ELR (cell line): ENCODE measurements around the gene BRSK1.
A peak's percentile ranks its signal among the peaks of the same experiment; 100 is the strongest.

Source experiments
- DNase-seq: peaks from one replicate; pipeline ENCODE4 v3.0.0-alpha.2; 2015; ENCODE audit warnings: low read depth

BRSK1 gene

DNA sequence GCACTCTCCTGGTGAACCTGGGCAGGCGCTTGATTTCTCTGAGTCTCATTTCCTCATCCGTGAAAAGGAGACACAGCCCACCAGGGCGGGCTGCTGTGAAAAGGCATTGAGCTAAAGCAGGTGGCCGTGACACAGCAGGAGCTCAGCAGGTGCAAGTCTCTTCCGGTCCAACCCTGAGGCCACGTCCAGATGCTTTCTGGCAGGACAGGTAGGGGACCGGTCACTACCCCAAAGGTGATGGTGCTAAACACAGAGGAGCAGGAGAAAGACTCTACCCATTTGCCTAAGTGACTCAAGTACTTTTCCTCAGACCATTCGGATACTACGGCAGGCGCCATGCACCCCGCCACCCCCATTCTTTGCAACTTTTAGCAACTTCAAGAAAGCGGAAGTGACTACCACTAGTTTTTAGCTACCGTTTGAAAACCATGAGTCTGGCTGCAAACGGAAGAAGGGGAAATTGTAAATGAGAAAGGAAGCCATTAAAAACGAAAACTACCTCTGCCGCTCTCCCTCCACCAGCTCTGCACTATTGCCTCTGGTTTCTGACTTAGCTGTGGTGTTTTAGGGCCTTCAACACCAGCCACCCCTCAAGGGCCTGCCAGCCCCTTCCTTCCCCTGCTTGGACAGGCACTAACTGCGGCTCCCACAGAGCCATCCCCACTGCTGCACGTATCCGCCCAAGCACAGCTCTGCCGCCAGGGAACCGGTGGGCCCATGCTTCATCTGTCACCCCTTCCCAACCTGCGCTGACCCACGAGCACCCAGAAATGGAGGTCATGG lies 29.8 kb upstream of the BRSK1 start:
- DNase-seq = no peak

DNA sequence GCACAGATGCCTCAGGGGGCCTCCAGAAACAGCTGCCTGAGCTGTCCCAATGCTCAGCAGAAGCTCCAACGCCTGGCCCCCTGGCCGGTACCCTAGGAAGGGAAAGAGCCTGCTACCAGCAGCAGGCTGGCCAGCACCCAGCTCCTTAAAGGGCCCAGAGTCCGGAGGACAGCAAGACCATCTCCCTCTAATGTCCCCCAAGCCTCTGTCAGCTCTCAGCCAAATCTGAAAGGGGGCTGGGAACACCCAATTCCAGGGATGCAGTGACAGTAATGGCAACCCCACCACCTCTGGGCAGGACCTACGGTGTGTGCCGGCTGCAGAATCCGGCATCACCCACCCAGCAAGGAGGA lies 29.2 kb upstream of the BRSK1 start:
- DNase-seq = no peak

DNA sequence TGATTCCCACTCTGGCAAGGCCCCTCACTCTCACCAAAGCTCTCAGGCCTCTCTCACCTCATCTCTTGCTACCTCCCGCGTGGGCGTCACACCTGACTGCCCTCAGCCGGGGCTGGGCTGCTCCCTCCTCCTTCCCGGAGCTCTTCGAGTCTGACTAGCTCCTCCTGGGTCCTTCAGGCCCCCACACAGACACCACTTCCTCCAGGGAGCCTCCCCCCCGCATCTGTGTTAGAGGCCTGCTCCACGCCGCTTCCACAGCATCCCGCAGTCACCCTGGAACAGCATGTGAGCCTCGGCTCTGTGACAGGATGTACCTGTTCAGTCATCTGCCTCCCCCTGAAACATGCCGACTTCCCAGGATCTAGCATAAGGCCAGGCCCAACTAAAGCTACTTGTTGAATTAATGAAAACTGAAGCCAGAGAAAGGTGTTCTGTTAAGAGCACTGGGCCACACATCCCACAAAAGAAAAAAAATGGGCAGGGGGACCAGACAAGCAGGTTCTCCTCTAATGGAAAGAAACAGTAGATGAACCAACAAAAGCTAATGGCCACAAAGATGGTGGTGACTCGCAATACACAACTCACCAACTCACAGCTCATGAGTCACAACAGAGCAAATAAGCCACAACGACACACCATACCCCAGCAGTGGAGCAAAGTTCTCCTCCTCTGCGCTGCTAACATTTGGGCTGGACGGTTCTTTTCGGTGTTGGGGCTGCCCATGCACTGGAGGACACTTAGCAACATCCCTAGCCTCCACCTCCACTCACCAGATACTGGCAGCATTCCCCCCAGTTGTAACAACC lies 28.0 kb upstream of the BRSK1 start:
- peak; percentile 67 for DNase-seq

DNA sequence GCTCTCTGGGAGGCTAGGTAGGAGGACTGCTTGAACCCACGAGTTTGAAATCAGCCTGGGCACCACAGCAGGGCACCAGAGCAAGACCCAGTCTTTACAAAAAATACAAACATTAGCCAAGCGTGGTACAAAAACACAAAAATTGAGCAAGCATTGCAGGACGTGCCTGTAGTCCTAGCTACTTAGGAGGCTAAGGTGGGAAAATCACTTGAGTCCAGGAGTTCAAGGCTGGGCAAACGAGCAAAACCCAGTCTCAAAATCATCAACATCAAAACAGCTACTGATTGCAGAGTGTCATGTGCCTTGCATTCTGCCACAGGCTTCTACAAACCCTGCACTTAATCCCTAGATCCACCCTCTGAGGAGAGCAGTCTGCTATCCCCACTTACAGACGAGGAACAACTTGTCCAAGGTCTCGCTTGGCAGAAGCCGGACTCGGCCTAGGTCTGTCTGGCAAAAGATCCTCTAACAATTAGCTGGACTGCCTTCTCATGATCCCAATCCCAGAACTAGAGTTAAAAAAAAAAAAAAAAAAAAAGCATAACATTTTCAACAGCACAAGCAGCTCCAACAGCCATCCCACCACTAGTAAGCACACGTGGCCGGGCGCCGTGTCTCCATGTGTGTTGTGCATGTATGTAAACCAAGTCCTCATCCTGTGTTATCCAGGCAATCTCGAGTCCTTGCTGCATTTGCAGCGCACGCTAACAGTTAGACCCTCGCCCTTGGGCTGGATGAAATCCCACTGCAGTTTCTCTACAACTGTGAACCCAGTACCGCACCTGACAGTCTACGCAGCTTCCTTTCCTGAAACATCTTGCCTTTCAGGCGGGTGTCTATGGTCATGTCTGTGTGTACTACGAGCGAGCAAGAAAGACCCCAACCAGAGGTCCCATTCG lies 27.0 kb upstream of the BRSK1 start:
- DNase-seq = peak; percentile 6

- peak; percentile 56 for DNase-seq
These were observed 26.1 kb upstream of the BRSK1 start for GRCh38 chr19:55257461-55258420.

DNA sequence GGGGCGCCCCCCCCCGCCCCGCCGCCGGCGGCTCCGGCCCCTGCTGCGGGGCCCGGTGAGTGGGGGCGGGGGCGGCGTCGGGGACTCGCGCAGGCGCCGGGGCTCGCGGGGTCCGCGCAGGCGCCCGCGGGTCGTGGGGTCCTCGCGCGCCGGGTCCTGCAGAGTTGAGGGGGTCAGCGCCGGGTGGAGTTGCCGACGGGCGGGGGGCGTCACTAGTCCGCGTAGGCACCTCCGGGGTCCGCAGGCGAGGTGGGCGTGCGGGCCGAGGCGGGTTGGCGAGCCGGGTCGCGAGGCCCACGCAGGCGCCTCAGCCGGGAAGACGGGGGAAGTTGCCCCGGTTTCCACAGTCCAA lies 25.3 kb upstream of the BRSK1 start:
- peak; percentile 15 for DNase-seq

GRCh38 chr19:55258828-55259539 lies 24.8 kb upstream of the BRSK1 start, which contains the start of gene PPP6R1:
Gene PPP6R1 (minus strand): TSS chr19:55259017. CDS start chr19:55247103, 11,914 bp downstream.
- DNase-seq = peak; percentile 99

GRCh38 chr19:55259540-55260210 lies 24.1 kb upstream of the BRSK1 start:
- DNase-seq = no peak

DNA sequence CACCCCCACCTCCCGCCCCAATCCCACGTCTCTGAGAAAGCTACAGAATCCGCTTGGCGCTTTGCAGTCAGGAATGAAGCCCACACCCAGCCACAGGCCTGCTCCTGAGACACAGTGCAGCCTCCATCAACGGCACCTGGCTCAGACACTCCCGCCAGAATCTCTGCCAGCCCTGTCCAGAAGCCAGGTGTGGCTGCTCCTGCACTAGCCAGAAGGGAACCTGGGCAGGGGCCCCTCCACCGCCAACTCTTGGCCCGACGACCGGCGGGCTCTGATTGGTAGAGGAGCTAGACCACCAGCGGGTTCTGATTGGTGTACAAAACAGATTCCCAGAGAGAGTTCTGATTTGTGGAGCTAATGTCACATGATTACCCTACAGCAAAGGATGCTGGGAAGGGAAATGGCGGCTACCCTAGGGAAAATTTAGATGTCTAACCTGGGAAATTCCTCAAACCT lies 22.1 kb upstream of the BRSK1 start:
- no peak for DNase-seq

GRCh38 chr19:55262359-55262758 lies 21.4 kb upstream of the BRSK1 start:
- no peak for DNase-seq

DNA sequence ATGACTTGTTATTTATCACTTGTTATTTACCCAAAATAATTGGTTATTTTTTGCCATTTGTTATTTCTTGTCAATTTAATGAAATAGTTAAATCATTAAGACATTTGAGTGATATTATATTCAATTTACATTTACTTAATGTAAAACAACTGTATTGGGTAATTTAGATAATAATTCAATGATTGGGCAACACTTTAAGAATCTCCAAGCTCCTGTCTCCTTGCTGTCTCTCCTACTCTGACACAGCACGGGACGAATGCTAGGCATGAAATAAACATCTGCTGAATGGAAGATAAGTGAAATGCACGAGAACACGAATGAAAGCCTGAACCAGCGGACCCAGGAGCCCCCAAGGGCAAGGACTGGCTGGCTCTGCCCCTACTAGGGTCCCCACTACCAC lies 19.3 kb upstream of the BRSK1 start:
- DNase-seq = no peak

DNA sequence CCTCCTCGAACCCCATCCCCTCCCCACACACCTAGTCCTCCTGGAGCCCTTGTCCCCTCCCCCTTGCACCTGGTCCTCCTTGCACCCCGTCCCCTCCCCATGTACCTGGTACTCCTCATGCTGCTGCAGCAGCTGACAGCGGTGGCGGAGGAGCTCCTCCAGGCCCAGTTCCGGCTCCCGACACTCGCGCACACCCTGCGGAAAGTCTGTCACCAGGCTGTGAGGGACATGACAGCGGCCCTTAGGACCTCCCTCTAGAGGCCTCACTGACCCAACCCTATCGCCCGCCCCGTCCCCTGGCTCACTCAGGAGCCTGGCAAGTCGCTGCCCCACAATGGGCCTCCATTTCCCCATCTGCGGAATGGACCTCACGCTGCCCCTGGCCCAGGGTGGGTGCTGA lies 18.6 kb upstream of the BRSK1 start:
- DNase-seq = no peak

GRCh38 chr19:55265723-55266386 lies 17.9 kb upstream of the BRSK1 start:
- DNase-seq = no peak

GRCh38 chr19:55266404-55266803 lies 17.4 kb upstream of the BRSK1 start:
- no peak for DNase-seq

DNA sequence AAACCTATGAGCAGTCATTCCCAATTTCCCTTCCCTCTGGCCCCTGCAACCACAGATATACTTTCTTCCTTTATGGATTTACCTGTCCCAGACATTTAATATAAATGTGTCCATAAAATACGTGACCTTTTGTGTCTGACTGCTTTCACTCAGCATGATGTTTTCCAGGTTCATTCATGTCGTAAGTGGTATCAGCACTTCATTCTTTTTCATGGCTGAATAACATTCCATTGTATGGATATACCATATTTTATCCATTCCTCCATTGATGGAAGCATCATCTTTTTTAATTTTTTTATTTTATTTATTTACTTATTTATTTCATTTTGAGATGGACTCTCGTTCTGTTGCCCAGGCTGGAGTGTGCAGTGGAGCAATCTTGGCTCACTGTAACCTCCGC lies 17.0 kb upstream of the BRSK1 start:
- no peak for DNase-seq

DNA sequence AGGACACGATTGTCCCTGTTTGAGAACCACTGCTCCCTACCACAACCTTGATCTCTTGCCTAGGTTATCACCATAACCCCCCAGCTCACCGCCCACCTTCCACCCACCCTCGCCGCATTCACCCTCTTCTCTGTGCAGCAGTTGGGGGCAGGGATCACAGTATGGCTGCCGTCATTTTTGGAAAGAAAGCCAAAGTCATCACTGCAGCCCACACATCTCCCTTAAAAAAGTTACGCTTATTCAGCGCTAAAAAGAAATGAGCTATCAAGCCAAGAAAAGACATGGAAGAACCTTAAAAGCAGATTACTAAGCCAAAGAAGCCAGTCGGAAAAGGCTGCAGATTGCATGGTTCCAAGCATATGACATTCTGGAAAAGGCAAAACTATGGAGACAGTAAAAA lies 14.5 kb upstream of the BRSK1 start:
- DNase-seq = no peak

GRCh38 chr19:55270172-55270942 lies 13.4 kb upstream of the BRSK1 start:
- no peak for DNase-seq

DNA sequence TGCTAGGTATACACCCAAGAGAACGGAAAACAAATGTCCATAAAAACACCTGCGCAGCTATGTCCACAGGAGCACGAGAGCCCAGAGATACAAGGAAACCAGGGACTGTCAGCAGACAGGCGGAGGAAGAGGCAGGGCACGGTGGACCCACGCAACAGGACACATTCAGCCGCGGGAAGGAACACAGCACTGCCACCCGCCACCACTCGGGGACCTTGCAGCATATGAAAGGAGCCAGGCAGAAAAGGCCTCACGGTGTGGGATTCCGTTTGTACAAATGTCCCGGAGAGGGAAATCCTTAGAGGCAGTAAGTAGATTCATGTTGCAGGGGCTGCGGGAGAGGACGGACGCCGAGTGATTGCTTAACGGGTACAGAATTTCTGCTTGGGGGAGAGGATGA lies 11.7 kb upstream of the BRSK1 start:
- DNase-seq = no peak
